IMR-90 (cell line): Measurements from ENCODE around the gene KIRREL1.

ENCODE experiments used
- CTCF ChIP-seq: conservative IDR thresholded peaks from 2 replicates; pipeline ENCODE4 v1.5.1; 2012; ENCODE audit warnings: mild to moderate bottlenecking, low read depth, low read length, improper control_type of control experiment
- FOS ChIP-seq: fragments of 150-350 bp; IDR thresholded peaks from 2 replicates; pipeline ENCODE4 v1.6.1; 2016; ENCODE audit warnings: low read depth, low read length
- MAZ ChIP-seq: IDR thresholded peaks from 2 replicates; pipeline ENCODE4 v1.6.1; 2012; ENCODE audit warnings: low read depth, mild to moderate bottlenecking, low read length, improper control_type of control experiment, moderate library complexity, borderline replicate concordance
- NFE2L2 ChIP-seq: fragments of 150-350 bp; IDR thresholded peaks from 2 replicates; pipeline ENCODE4 v1.6.1; 2016; ENCODE audit warnings: low read depth, mild to moderate bottlenecking, low read length
- POLR2A ChIP-seq: IDR thresholded peaks from 2 replicates; pipeline ENCODE4 v1.6.1; 2012; ENCODE audit warnings: mild to moderate bottlenecking, low read depth, low read length
- RAD21 ChIP-seq: IDR thresholded peaks from 2 replicates; pipeline ENCODE4 v1.6.1; 2012; ENCODE audit warnings: low read length, improper control_type of control experiment
- RCOR1 ChIP-seq: IDR thresholded peaks from 2 replicates; pipeline ENCODE4 v1.6.1; 2012; ENCODE audit warnings: mild to moderate bottlenecking, low read length, improper control_type of control experiment; ENCODE audit not compliant: insufficient replicate concordance
- RFX5 ChIP-seq: IDR thresholded peaks from 2 replicates; pipeline ENCODE4 v1.8.0; 2012; ENCODE audit warnings: low read depth, mild to moderate bottlenecking, low read length, moderate library complexity

GRCh38 chr1:157969697-157970485, 23.6 kb upstream of the KIRREL1 start:
- TF ChIP-seq CTCF (peak; percentile 93), RAD21 (peak; percentile 84), POLR2A (no peak), RFX5 (no peak), RCOR1 (no peak), FOS (no peak), MAZ (peak; percentile 39; the same call in 1 of the 2 replicates), NFE2L2 (no peak)
